GM21360 (cell line): Measurements from ENCODE around the gene TENT5A.

Source experiments
- ATAC-seq: cut with Tn5 transposase; IDR thresholded peaks from one replicate; pipeline ENCODE4 v1.9.1; 2021; ENCODE audit warnings: mild to moderate bottlenecking, moderate library complexity; ENCODE audit not compliant: unreplicated experiment

Gene TENT5A

GRCh38 chr6:81718126-81718525, 34.4 kb downstream of the TENT5A start:
- ATAC-seq, result no peak

GRCh38 chr6:81714684-81715083, 37.8 kb downstream of the TENT5A start:
- ATAC-seq, result no peak

GRCh38 chr6:81713205-81713604, 39.3 kb downstream of the TENT5A start:
- ATAC-seq, result no peak

GRCh38 chr6:81708113-81708699, 44.3 kb downstream of the TENT5A start:
- ATAC-seq, result no peak

- no peak for ATAC-seq
Measured at GRCh38 chr6:81704700-81705099, 47.8 kb downstream of the TENT5A start.

- no peak for ATAC-seq
Measured at GRCh38 chr6:81700414-81700813, 52.1 kb downstream of the TENT5A start.

- ATAC-seq, result no peak
Measured at GRCh38 chr6:81697559-81697958, 54.9 kb downstream of the TENT5A start.

- no peak for ATAC-seq
Measured at GRCh38 chr6:81696524-81696923, 56.0 kb downstream of the TENT5A start.
